ENCODE measurements around the gene CDC25B.

DNA sequence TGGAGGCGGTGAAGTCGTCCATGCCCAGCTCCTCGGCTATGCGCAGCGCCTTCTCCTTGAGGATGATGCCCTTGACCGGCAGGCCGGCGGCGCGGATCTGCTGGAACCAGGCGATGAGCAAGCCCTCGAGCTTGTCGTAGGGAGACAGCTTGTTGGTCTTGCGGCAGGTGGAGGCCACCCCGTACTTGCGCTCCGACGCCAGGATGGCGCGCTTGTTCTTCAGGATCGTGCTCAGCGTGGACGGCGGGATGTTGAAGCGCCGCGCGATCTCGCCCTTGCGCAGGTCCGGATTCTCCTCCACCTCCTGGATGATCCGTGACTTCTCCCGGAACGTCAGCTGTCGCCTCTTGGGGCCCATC, 10.0 kb upstream of the CDC25B start:
- TF ChIP-seq EP300 (IDR thresholded peaks at IDR 0.05; ENCODE audit: borderline replicate concordance in 1 of 2, low read depth in 2 of 2, low read length in 2 of 2) (no peak), POLR2A (IDR thresholded peaks at IDR 0.05; ENCODE audit: control extremely low read depth in 1 of 2, low read depth in 2 of 2, low read length in 2 of 2) (no peak), ZNF274 (IDR thresholded peaks at IDR 0.05; ENCODE audit: borderline replicate concordance, extremely low read depth, low read length) (no peak), FOSL1 (IDR thresholded peaks at IDR 0.05; ENCODE audit: insufficient read depth, low read depth, low read length) (no peak), PHF8 (conservative IDR thresholded peaks at IDR 0.05; ENCODE audit: low read depth, low read length) (0 out of 2 replicates have a peak, but pooled peaks have one; percentile 46), JUN (IDR thresholded peaks at IDR 0.05; ENCODE audit: low read depth, low read length) (no peak), RNF2 (IDR thresholded peaks at IDR 0.05; ENCODE audit: borderline replicate concordance, low read depth, low read length, missing control alignments, poor library complexity, severe bottlenecking) (no peak), SP2 (IDR thresholded peaks at IDR 0.05; ENCODE audit: low read length) (no peak)
- TF ChIP-seq, protein P1, sequence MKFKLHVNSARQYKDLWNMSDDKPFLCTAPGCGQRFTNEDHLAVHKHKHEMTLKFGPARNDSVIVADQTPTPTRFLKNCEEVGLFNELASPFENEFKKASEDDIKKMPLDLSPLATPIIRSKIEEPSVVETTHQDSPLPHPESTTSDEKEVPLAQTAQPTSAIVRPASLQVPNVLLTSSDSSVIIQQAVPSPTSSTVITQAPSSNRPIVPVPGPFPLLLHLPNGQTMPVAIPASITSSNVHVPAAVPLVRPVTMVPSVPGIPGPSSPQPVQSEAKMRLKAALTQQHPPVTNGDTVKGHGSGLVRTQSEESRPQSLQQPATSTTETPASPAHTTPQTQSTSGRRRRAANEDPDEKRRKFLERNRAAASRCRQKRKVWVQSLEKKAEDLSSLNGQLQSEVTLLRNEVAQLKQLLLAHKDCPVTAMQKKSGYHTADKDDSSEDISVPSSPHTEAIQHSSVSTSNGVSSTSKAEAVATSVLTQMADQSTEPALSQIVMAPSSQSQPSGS (IDR thresholded peaks at IDR 0.05; ENCODE audit: low read length): no peak
- TF ChIP-seq, protein P2, sequence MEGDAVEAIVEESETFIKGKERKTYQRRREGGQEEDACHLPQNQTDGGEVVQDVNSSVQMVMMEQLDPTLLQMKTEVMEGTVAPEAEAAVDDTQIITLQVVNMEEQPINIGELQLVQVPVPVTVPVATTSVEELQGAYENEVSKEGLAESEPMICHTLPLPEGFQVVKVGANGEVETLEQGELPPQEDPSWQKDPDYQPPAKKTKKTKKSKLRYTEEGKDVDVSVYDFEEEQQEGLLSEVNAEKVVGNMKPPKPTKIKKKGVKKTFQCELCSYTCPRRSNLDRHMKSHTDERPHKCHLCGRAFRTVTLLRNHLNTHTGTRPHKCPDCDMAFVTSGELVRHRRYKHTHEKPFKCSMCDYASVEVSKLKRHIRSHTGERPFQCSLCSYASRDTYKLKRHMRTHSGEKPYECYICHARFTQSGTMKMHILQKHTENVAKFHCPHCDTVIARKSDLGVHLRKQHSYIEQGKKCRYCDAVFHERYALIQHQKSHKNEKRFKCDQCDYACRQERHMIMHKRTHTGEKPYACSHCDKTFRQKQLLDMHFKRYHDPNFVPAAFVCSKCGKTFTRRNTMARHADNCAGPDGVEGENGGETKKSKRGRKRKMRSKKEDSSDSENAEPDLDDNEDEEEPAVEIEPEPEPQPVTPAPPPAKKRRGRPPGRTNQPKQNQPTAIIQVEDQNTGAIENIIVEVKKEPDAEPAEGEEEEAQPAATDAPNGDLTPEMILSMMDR (IDR thresholded peaks at IDR 0.05; ENCODE audit: control extremely low read depth in 1 of 3, insufficient read depth in 1 of 3, low read depth in 1 of 3, low read length in 3 of 3): no peak

Measured in H1 (cell line).